Endothelial cell of umbilical vein (primary cell): ENCODE measurements around the gene DDRGK1.

ENCODE experiments used
- CTCF ChIP-seq, 2 donors: IDR thresholded peaks; 1 replicate in 1 of 2; 2 replicates in 1 of 2; pipeline ENCODE4 v1.5.1; 2011; ENCODE audit warnings: low read length in 2 of 2, mild to moderate bottlenecking in 2 of 2, moderate library complexity in 2 of 2, control low read depth in 1 of 2, inconsistent platforms in 1 of 2, low read depth in 1 of 2; ENCODE audit not compliant: insufficient read depth in 1 of 2; ENCODE audit errors: extremely low read depth in 1 of 2
- EZH2 ChIP-seq: IDR thresholded peaks from 2 replicates; pipeline ENCODE4 v1.6.1; 2012; ENCODE audit warnings: borderline replicate concordance, low read depth, mild to moderate bottlenecking, moderate library complexity, low read length, inconsistent platforms; ENCODE audit not compliant: severe bottlenecking
- FOS ChIP-seq: IDR thresholded peaks from 2 replicates; pipeline ENCODE4 v1.6.1; 2011; ENCODE audit warnings: mild to moderate bottlenecking, low read length, moderate library complexity, borderline replicate concordance; ENCODE audit not compliant: insufficient read depth
- GATA2 ChIP-seq: IDR thresholded peaks from 2 replicates; pipeline ENCODE4 v1.7.0; 2011; ENCODE audit warnings: low read depth, mild to moderate bottlenecking, moderate library complexity, mixed read lengths, low read length; ENCODE audit not compliant: insufficient read length, insufficient read depth
- POLR2A ChIP-seq: IDR thresholded peaks from 2 replicates; pipeline ENCODE4 v1.6.1; 2012; ENCODE audit warnings: low read depth, mild to moderate bottlenecking, control low read depth, low read length
- POLR2AphosphoS5 ChIP-seq: IDR thresholded peaks from 2 replicates; pipeline ENCODE4 v1.6.1; 2012; ENCODE audit warnings: low read depth, mild to moderate bottlenecking, control low read depth, low read length, moderate library complexity; ENCODE audit not compliant: insufficient read depth

GRCh38 chr20:3158968-3159431 is 45.5 kb downstream of the DDRGK1 start:
- no peak for TF ChIP-seq POLR2A
- no peak for TF ChIP-seq CTCF (IDR thresholded peaks at IDR 0.05; ENCODE audit: extremely low read depth in 1 of 2, insufficient read depth in 1 of 2, low read depth in 1 of 2, low read length in 2 of 2)
- TF ChIP-seq POLR2AphosphoS5 = no peak
- no peak for TF ChIP-seq EZH2
- no peak for TF ChIP-seq GATA2
- TF ChIP-seq FOS = no peak
